Erythroblast (primary cell): ENCODE measurements around the gene NGB.
"Not testable (repeated sequence)": the region's sequence is repeated elsewhere in the genome, so short reads cannot be mapped to it uniquely, and the experiment has no call there.

Experiments
- DNase-seq, 2 experiments: peaks; one replicate each; lab custom pipeline; 2025; lab: John Stamatoyannopoulos, UW
- GATA1 ChIP-seq: IDR thresholded peaks from 2 replicates; pipeline ENCODE4 v1.6.1; 2011; ENCODE audit warnings: low read depth, mild to moderate bottlenecking, control low read depth, low read length, moderate library complexity
- POLR2A ChIP-seq: IDR thresholded peaks from 2 replicates; pipeline ENCODE4 v1.6.1; 2011; ENCODE audit warnings: mild to moderate bottlenecking, low read length

The NGB gene, protein sequence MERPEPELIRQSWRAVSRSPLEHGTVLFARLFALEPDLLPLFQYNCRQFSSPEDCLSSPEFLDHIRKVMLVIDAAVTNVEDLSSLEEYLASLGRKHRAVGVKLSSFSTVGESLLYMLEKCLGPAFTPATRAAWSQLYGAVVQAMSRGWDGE

GRCh38 chr14:77271113-77271710, at the start of gene NGB:
Gene NGB, minus strand, starts transcription at chr14:77271206. Its CDS starts 269 bp downstream, at chr14:77270937.
- no peak for DNase-seq
- TF ChIP-seq POLR2A, result no peak
- no peak for TF ChIP-seq GATA1

DNA sequence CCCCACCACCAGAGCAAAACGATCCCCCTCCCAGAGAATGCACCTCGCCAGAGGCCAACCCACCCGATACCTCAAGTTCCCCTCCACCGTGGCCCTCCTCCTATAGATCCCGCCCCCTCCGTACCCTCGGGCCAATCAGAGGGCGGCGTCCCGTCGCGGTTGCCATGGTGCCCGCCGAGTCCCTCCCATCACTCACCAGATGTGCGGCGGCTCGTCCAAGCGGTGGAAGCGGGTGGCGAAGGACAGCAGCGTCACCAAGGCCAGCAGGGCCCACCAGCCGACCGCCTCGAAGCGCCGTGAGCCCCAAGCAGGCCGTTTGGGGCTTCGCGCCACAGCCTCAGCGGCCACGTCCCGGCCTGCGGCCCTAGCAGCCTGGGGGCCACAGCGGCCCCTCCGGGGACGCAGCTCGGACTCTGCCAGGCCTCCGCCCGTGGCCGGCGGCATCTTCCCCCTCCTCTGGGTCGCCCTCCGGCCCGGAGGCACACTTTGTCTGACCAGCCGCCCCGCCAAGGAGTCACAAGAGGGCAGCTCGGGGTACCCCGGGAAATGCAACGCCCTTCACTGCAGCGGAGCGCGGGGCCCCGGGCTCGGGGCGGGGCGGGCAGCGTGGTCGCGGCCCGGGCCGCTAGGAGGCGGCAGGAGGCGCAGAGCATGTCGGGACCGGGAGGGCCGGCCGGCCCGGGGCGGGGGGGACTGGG, 49.4 kb upstream of the NGB start, which contains the start of gene POMT2:
Gene POMT2, minus strand, starts transcription at position 646 of the 698 bp plus-strand sequence. Its CDS starts 202 bp downstream, at position 444.
- peak; percentile 93 to 95 for DNase-seq
- TF ChIP-seq GATA1 (no peak), POLR2A (peak; percentile 43)

GRCh38 chr14:77319422-77319821, 48.4 kb upstream of the NGB start:
- DNase-seq, result no peak
- TF ChIP-seq GATA1 (no peak), POLR2A (no peak)

- DNase-seq, result not testable (repeated sequence)
These were observed 47.8 kb upstream of the NGB start for GRCh38 chr14:77318756-77319155.

GRCh38 chr14:77318006-77318553, 47.1 kb upstream of the NGB start:
- no peak for DNase-seq
- TF ChIP-seq GATA1 (no peak), POLR2A (no peak)

DNA sequence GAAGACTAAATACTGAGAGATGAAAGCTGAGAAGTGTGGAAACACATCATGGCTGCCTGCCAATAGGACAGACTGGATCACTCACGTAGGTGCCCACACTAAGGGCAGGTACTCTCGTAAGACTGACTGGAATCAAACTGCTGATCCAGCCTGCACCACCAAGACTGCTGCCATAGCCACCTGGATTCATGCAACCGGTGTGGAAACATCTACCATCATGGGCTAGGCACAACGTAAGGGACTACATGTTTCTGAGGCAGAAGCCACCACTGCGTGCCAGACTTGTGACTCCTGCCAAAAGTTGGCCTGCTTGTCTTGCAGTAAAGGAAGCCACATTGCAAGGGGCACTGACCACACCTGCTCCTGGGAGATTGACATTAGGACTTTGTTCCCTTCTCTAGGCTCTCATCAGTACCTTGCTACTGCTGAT, 45.9 kb upstream of the NGB start:
- no peak for TF ChIP-seq GATA1
- TF ChIP-seq POLR2A, result no peak
- DNase-seq, result no peak

- TF ChIP-seq GATA1 (no peak), POLR2A (no peak)
- no peak for DNase-seq
These were observed 45.1 kb upstream of the NGB start for GRCh38 chr14:77316195-77316505.

DNA sequence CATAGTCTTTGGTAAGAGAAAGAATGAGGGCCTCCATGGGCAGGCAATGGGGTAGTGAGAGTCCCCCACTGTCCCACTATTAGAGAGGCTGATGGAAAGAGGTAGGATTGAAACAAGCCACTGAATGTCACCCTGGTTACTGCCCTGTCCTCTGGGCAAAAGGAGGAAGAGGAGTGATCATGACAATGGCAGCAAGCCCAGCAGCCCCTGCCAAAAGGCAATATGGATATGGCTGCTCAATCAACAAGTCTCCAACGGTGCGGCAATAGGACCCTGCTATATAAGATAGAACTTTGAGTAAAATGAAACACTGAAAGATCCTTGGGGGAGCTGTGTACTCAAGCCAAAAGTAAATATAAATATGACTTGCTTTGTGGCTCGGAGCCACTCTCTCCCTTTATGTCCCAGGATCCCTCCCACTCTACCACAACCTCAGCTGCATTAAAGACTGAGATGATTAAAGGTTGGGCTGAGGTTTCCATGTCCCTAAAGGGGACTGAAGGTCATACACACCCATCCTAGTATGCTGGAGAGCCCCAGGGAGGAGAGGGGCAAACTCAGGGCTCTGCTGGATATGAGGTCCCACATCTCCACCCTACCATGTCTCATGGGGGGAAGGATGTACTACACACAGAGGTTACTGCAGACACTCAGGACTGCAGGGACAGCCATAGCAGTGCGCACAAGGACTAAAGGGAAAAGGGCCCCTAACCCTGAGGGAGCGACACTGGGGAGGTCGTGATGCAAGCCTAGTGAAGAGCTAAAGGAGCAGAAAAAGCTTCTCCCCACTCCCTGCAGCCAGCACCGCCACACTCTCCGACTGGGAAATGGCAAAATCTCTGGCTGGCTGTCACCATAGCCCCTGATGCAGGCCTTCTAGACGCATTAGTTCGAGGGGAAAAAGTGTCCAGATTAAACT, 43.8 kb upstream of the NGB start:
- TF ChIP-seq POLR2A (no peak), GATA1 (no peak)
- no peak for DNase-seq

DNA sequence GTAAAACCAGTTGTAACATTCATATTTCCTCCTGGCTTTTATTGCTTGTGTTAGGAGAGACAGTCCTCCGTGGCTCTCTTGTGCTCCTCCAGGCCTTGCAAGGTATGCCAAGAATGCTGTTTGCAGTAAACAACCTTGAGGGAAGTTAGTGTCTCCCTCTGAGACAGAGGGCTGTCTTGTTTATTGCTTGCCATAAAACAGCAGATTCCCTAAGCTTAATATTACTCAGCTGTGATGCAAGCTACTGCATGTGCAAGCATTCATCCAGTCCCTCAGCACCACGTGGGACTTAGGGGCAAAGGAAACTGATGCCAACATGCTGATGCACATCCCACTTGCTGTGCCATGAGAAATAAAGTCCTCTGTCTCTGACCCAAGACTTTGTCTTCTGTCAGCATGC, 43.0 kb upstream of the NGB start:
- TF ChIP-seq GATA1 (no peak), POLR2A (no peak)
- peak in 1 of 2 experiments; percentile 34 for DNase-seq

DNA sequence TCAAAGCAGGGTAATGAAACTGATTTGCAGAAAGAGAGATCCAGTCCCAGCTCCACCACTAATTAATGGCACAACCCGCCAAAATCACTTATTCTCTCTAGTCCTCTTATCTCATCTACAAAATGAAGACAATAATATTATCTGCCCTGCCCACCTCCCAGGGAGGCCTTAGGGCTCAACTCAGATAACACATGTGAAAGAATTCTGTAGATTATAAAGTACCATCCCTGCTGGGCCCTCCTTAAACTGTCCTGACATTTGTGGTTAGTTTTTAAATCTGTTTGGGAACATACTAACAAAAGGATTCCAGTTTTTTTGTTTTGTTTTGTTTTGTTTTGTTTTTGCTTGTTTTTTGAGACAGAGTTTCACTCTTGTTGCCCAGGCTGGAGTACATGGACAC, 42.4 kb upstream of the NGB start:
- DNase-seq, result peak; percentile 23 to 76

GRCh38 chr14:77311217-77311616, 40.2 kb upstream of the NGB start:
- TF ChIP-seq GATA1 (no peak), POLR2A (no peak)
- peak in 1 of 2 experiments; percentile 42 for DNase-seq

More for the DNA sequence above, 42.4 kb upstream of the NGB start:
- TF ChIP-seq POLR2A (no peak), GATA1 (no peak)

- no peak for DNase-seq
- TF ChIP-seq GATA1, result no peak
- TF ChIP-seq POLR2A, result no peak
These were observed 39.0 kb upstream of the NGB start for GRCh38 chr14:77310026-77310425.

GRCh38 chr14:77309131-77309530, 38.1 kb upstream of the NGB start:
- no peak for DNase-seq
- TF ChIP-seq POLR2A, result no peak
- no peak for TF ChIP-seq GATA1
